CD4-positive, alpha-beta T cell treated with Interleukin-4 for 1 hour (primary cell): ENCODE measurements around the gene TMEM273.

Experiments
- DNase-seq, 2 donors: peaks; one replicate each; pipeline ENCODE4 v3.0.0-alpha.2; 2020 to 2022

TMEM273 gene

DNA sequence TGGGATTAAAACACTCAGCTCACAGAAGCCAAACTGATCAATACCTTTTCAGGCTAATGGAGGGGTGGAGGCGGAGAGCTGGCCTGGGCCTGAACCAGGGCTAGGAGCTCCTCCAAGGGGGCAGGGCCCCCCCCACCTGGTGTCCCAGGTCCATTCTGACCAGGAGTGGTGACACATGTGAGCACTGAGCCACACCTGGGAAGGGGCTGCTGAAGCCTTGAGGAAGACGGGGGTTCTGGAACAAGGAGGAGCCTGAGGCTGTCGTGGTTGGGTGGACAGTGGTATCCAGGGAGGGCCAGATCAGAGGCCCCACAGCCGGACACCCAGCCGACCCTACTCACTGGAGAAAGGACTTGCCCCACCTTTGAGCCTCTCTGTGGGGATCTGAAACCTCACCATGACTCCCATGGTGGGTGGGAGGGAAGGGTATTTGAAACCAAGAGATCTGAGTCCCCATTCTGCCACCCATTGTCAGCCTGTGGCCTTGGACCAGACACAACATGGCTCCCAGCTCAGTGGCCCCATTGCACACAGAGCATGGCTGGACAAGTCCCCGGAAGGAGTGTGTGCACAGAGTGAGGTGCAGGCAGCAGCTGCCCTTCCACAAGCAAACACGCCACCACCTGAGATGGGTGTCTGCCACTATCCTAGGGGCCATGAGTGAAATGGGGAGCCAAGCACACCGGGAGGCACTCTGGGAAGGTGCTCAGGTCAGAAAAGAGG, 12.4 kb downstream of the TMEM273 start:
- DNase-seq, result no peak

DNA sequence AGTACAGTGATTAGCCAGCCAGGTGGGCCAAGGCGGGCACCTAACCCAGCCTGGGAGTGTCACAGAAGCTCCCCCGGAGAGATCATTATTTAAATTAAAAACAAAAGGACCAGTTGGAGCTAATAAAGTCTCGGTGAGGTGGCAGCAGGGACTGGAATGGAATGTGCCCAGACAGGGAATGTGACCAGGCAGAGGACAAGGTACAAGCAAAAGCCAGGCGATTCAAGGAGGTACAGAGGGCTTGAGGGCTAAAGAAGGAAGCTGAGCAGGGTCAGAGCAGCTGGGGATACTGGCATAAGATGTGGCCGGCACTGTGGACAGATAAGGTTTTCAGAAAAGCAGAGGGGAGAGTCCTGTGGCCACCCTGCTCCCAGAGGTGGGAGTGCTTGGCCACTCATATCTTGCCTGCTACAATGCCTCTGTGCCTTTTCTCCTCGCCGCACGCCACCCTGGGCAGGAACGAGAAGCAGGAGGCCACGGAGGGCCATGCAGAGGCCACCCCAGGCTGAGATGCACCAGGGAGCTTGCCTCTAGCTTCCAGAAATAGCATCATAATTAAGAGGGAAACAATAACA, 13.2 kb downstream of the TMEM273 start:
- no peak for DNase-seq

DNA sequence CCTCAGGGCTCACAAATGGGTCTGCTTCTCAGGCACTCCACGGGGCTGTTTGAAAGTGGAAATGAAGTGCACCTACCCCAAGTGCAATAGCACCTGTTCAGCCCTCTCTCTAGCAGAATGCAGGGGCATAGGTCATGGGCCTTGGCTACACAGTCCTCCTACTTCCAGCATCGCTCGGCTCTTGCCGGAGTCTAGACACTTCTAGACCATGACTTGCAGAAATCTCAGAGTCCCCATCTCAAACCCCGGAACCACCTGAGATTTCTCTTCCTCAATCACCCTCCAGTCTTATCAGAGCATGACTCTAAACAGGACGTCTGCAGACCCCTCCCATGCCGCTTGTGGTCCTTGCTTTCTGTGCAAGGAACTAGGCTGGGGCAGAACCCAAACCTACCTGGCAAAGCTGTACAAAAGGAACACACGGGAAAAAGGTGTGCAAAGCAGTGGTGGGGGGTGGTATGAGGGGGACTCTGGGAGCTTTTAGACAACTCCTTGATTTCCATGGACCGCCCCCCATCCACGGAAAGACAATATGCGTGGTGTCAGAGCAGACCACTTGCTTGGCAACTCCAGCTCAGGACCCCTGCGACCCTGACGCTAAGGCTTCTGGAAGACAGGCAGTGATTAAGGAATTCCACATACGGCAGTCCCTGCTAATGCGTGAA, 13.8 kb downstream of the TMEM273 start:
- no peak for DNase-seq

DNA sequence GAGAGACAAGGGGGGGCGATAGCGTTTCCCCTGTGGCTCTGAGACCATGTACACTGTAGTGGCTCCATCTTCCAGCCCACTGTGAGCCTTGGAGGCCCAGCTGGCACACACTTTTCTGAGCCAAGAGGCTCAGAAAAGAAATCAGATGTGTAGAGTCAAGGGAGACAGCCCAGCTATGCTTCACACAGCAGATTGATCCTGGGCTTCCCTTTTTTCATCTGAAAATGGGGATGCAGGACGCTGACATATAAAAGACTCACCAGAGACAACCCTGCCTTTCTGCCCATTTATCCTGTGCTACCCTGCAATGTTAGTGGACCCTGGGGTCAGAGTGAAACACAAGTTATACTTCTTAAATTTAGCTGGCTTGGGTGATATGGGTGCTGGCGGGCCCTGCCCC, 14.3 kb downstream of the TMEM273 start:
- DNase-seq, result no peak

- no peak for DNase-seq
Observed at GRCh38 chr10:49173201-49173772, 14.9 kb downstream of the TMEM273 start.

DNA sequence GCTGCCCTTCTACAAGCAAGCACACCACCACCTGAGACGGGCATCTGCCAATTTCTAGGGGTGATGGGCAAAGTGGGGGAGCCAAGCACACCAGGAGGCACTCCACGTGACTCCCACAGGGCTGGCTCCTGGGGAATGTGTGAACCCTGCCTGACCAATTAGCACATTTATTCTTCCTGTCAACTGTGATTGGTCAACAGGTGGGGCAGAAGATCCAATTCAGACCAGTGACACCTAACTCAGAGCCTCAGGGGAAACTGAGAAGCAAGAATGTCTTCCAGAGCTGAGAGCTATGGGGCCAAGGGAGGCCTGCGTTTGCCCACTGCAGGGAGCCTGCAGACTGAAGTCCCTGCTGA, 15.4 kb downstream of the TMEM273 start:
- no peak for DNase-seq

- DNase-seq, result no peak
Observed at GRCh38 chr10:49172061-49172776, 16.0 kb downstream of the TMEM273 start.

GRCh38 chr10:49171326-49172060, 16.7 kb downstream of the TMEM273 start:
- no peak for DNase-seq

GRCh38 chr10:49170632-49171325, 17.4 kb downstream of the TMEM273 start:
- DNase-seq, result no peak

- DNase-seq, result no peak
Observed at GRCh38 chr10:49169776-49170175, 18.4 kb downstream of the TMEM273 start.

- DNase-seq, result no peak
Observed at GRCh38 chr10:49168831-49169500, 19.2 kb downstream of the TMEM273 start.

DNA sequence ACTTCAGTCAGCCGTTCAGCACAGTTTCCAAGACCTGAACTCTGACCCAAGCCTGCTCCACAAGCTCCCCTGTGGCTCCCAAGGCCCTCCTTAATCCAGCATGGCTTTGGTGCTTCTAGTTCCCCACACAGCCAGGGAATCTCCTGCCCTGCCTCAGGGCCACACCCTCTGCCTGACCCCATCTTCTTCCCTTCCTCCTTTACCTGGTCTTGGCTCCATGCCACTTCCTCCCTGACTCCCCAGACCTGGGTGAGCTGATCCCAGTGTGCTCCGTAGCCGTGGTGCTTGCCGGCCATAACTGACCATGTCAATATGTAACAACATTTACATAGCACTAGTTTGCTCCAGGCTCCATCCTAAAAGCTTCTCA, 20.0 kb downstream of the TMEM273 start:
- no peak for DNase-seq

- DNase-seq, result no peak
Observed at GRCh38 chr10:49167425-49168170, 20.6 kb downstream of the TMEM273 start.

GRCh38 chr10:49166484-49167400, 21.4 kb downstream of the TMEM273 start:
- DNase-seq, result no peak

GRCh38 chr10:49165821-49166483, 22.2 kb downstream of the TMEM273 start:
- DNase-seq, result no peak

DNA sequence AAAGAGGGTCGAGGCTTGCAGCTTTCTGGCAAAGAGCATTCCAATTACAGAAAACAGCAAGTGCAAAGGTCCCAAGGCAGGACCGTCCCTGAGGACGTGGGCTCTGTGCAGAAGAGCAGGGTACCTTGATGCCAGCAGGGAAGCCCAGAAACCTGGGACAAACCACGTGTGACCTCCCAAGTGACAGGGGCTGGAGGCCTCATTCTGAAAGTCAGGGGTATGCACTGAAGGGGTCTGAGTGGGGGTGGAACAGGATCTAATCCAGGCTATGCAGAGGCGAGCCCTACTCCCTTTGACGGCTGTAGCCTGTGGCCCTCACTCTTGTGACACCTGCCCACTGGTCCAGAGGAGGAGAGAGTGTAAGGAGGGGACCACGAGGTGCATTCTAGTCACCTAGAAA, 22.9 kb downstream of the TMEM273 start:
- no peak for DNase-seq

GRCh38 chr10:49164559-49165188, 23.5 kb downstream of the TMEM273 start:
- DNase-seq, result peak; percentile 37 to 58

DNA sequence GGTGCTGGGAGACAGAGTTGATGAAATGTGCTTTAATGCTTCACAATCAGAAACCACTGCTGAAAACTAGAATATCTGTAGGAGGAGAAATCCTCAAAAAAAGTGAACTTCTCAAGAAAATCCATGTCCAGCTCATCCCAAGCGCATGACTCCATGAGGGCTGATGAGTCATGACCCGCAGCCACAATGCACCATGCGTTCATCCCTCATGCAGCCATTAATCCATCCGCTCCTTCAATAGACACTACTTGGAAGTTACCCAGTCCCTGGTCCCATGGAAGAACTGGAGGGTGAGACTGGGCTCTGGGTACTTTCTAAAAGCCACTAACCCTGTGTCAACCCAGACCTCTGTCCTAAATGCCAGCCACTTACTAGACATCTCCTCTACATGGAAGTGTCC, 24.4 kb downstream of the TMEM273 start:
- no peak for DNase-seq
